Measurements from ENCODE around the gene KCNH1. TPM values are rescaled to one million over a fixed set of nuclear protein-coding genes. Genes with fewer than 3 reads are reported as not detected.
"Not testable (repeated sequence)": the region's sequence is repeated elsewhere in the genome, so short reads cannot be mapped to it uniquely, and the experiment has no call there.

The KCNH1 gene
- total RNA-seq, 1 experiment from 2014 or later: 0.17 TPM

- Mint-ChIP-seq H3K27me3 (ENCODE audit: low read depth) (no peaks in the 10 kb centered on the region; the same call in 1 of the 2 replicates), H3K9me3 (no peaks in the 10 kb centered on the region), H3K36me3 (no peaks in the 10 kb centered on the region), H3K27ac (no peak overlapping the region), H3K4me1 (no peaks in the 10 kb centered on the region), H3K4me3 (no peak overlapping the region)
- DNase-seq (ENCODE audit: low spot score) (no peak), ATAC-seq (no peak)
- CTCF ChIA-PET: no interaction called here
- POLR2A ChIA-PET: no interaction called here
- TF ChIP-seq CDX4 (CRISPR knock-in tag; IDR thresholded peaks at IDR 0.05; ENCODE audit: borderline replicate concordance): no peak
- no peak for TF ChIP-seq E2F1 (CRISPR knock-in tag; IDR thresholded peaks at IDR 0.05)
- no peak for TF ChIP-seq ZBTB43 (CRISPR knock-in tag; IDR thresholded peaks at IDR 0.05)
- no peak for TF ChIP-seq NFATC4 (CRISPR knock-in tag; IDR thresholded peaks at IDR 0.05)
- TF ChIP-seq ESRRA (CRISPR knock-in tag; IDR thresholded peaks at IDR 0.05; ENCODE audit: borderline replicate concordance): no peak
- TF ChIP-seq USF2 (CRISPR knock-in tag; IDR thresholded peaks at IDR 0.05): no peak
- no peak for TF ChIP-seq MXD4 (CRISPR knock-in tag; IDR thresholded peaks at IDR 0.05; ENCODE audit: borderline replicate concordance)
- no peak for TF ChIP-seq SP1 (CRISPR knock-in tag; conservative IDR thresholded peaks at IDR 0.05)
- TF ChIP-seq SMAD4 (CRISPR knock-in tag; IDR thresholded peaks at IDR 0.05): no peak
These were observed 126.1 kb downstream of the KCNH1 start for GRCh38 chr1:211007830-211008229.

- CTCF ChIA-PET; H3K27me3 Mint-ChIP-seq (ENCODE audit: low read depth); ATAC-seq; DNase-seq (ENCODE audit: low spot score); POLR2A ChIA-PET; H3K27ac Mint-ChIP-seq; H3K4me3 Mint-ChIP-seq; H3K4me1 Mint-ChIP-seq: not testable (repeated sequence)
- Mint-ChIP-seq H3K36me3 (peaks cover 24% of the 10 kb centered on the region), H3K9me3 (peaks cover 59% of the 10 kb centered on the region)
These were observed 138.0 kb downstream of the KCNH1 start for GRCh38 chr1:210995931-210996330.

GRCh38 chr1:210992837-210993236 is 141.1 kb downstream of the KCNH1 start:
- POLR2A ChIA-PET: no interaction called here

More at GRCh38 chr1:210992837-210993236, 141.1 kb downstream of the KCNH1 start:
- TF ChIP-seq ZNF317 (CRISPR knock-in tag; IDR thresholded peaks at IDR 0.05; ENCODE audit: borderline replicate concordance, low read depth) (no peak), ZNF121 (CRISPR knock-in tag; IDR thresholded peaks at IDR 0.05) (no peak), MYBL2 (CRISPR knock-in tag; IDR thresholded peaks at IDR 0.05) (no peak), RELA (CRISPR knock-in tag; IDR thresholded peaks at IDR 0.05; ENCODE audit: borderline replicate concordance) (no peak), ERG (CRISPR knock-in tag; IDR thresholded peaks at IDR 0.05) (no peak), ZNF232 (CRISPR knock-in tag; IDR thresholded peaks at IDR 0.05) (no peak), ATF6 (CRISPR knock-in tag; IDR thresholded peaks at IDR 0.05) (no peak), ZNF396 (CRISPR knock-in tag; IDR thresholded peaks at IDR 0.05; ENCODE audit: borderline replicate concordance) (no peak)
- no peak for DNase-seq (ENCODE audit: low spot score)
- H3K4me1 Mint-ChIP-seq: no peaks in the 10 kb centered on the region
- H3K9me3 Mint-ChIP-seq: peaks cover 44% of the 10 kb centered on the region
- no peaks in the 10 kb centered on the region for H3K27me3 Mint-ChIP-seq (ENCODE audit: low read depth)
- CTCF ChIA-PET: no interaction called here
- no peak overlapping the region for H3K27ac Mint-ChIP-seq
- H3K36me3 Mint-ChIP-seq: peaks cover 33% of the 10 kb centered on the region
- no peak overlapping the region for H3K4me3 Mint-ChIP-seq
- ATAC-seq: no peak
